A673 (cell line): ENCODE data around the gene CACNA2D3. TPM values are rescaled to one million over a fixed set of nuclear protein-coding genes. Genes with fewer than 3 reads are reported as not detected.

Source experiments
- BruUV-seq: library from RNA; stranded (reverse); fragments of 400-500 nt; replicated peaks from 2 replicates; lab custom pipeline; 2021; lab: Mats Ljungman, UMichigan
- CTCF ChIA-PET: fragments of 300-600 bp; sonication (Branson Sonifier 250); formaldehyde crosslinking; loops from one replicate; lab custom pipeline; 2022; ENCODE audit warnings: antibody characterized with exemption; lab: Charles Lee
- POLR2A ChIA-PET: fragments of 300-600 bp; sonication (Branson Sonifier 250); formaldehyde crosslinking; loops from one replicate; lab custom pipeline; 2022; ENCODE audit warnings: antibody characterized with exemption; ENCODE audit not compliant: low non-redundant PET; lab: Charles Lee
- DNase-seq: peaks from one replicate; pipeline ENCODE4 v3.0.0-alpha.2; 2015; ENCODE audit warnings: low spot score
- H3K27ac ChIP-seq: fragments of 200-600 bp; sonication (generic); 2 replicates; pipeline ENCODE4 v1.5.1; 2016; ENCODE audit warnings: mixed run types, low read depth, mild to moderate bottlenecking, mixed read lengths, antibody characterized with exemption, low read length; ENCODE audit not compliant: poor library complexity, severe bottlenecking
- H3K27me3 ChIP-seq: fragments of 200-600 bp; sonication (generic); replicated peaks from 2 replicates; pipeline ENCODE4 v1.6.1; 2017; ENCODE audit warnings: mixed run types, low read depth, mild to moderate bottlenecking, mixed read lengths, antibody characterized with exemption, low read length; ENCODE audit not compliant: insufficient read depth, poor library complexity
- H3K36me3 ChIP-seq: fragments of 200-600 bp; sonication (generic); 2 replicates; pipeline ENCODE4 v1.6.1; 2016; ENCODE audit warnings: mixed run types, mild to moderate bottlenecking, mixed read lengths, antibody characterized with exemption, low read length; ENCODE audit not compliant: insufficient read depth, poor library complexity, severe bottlenecking
- H3K4me1 ChIP-seq: fragments of 200-600 bp; sonication (generic); 2 replicates; pipeline ENCODE4 v1.6.1; 2017; ENCODE audit warnings: mixed run types, mild to moderate bottlenecking, mixed read lengths, antibody characterized with exemption, low read length; ENCODE audit not compliant: insufficient read depth, poor library complexity, severe bottlenecking
- H3K4me3 ChIP-seq: fragments of 200-600 bp; sonication (generic); 2 replicates; pipeline ENCODE4 v1.5.1; 2016; ENCODE audit warnings: low read depth, mixed run types, mild to moderate bottlenecking, mixed read lengths, low read length; ENCODE audit not compliant: poor library complexity, severe bottlenecking
- H3K9me3 ChIP-seq: fragments of 200-600 bp; sonication (generic); 2 replicates; pipeline ENCODE4 v1.6.1; 2016; ENCODE audit warnings: mixed run types, low read depth, mild to moderate bottlenecking, mixed read lengths, antibody characterized with exemption, low read length; ENCODE audit not compliant: poor library complexity, severe bottlenecking
- EZH2 ChIP-seq: fragments of 200-600 bp; sonication (generic); IDR thresholded peaks from 2 replicates; pipeline ENCODE4 v1.6.1; 2017; ENCODE audit warnings: borderline replicate concordance, low read depth, mild to moderate bottlenecking, mixed read lengths, antibody characterized with exemption, low read length; ENCODE audit not compliant: poor library complexity, severe bottlenecking
- intact Hi-C: fragments of 100-400 bp; cut with micrococcal nuclease; formaldehyde crosslinking; loops from one replicate; pipeline ENCODE4 v1.10.0; 2022; ENCODE audit not compliant: unreplicated experiment
- total RNA-seq: library from RNA; stranded (reverse); gene quantifications from 2 replicates; pipeline ENCODE4 v1.2.3, GENCODE V29; 2021
- TF ChIP-seq, protein P1 (sequence below): fragments of 300-800, 200-600 bp; sonication (generic); conservative IDR thresholded peaks from 2 replicates; pipeline ENCODE4 v1.5.1; 2017; ENCODE audit warnings: low read depth, mild to moderate bottlenecking, antibody characterized with exemption, low read length, moderate library complexity, mixed read lengths

CACNA2D3 gene
- total RNA-seq, 1 experiment from 2014 or later = not detected

GRCh38 chr3:54159917-54160316, 37.6 kb downstream of the CACNA2D3 start:
- no peak overlapping the region for H3K27ac ChIP-seq
- DNase-seq = no peak
- no peaks in the 10 kb centered on the region for H3K9me3 ChIP-seq
- intact Hi-C loops = no loop called here
- BruUV-seq = no TSS peak
- no peaks in the 10 kb centered on the region for H3K36me3 ChIP-seq
- ChIA-PET CTCF (no interaction called here), POLR2A (no interaction called here)
- no peaks in the 10 kb centered on the region for H3K27me3 ChIP-seq
- H3K4me1 ChIP-seq = no peaks in the 10 kb centered on the region
- TF ChIP-seq EZH2 = no peak
- TF ChIP-seq, protein P1, sequence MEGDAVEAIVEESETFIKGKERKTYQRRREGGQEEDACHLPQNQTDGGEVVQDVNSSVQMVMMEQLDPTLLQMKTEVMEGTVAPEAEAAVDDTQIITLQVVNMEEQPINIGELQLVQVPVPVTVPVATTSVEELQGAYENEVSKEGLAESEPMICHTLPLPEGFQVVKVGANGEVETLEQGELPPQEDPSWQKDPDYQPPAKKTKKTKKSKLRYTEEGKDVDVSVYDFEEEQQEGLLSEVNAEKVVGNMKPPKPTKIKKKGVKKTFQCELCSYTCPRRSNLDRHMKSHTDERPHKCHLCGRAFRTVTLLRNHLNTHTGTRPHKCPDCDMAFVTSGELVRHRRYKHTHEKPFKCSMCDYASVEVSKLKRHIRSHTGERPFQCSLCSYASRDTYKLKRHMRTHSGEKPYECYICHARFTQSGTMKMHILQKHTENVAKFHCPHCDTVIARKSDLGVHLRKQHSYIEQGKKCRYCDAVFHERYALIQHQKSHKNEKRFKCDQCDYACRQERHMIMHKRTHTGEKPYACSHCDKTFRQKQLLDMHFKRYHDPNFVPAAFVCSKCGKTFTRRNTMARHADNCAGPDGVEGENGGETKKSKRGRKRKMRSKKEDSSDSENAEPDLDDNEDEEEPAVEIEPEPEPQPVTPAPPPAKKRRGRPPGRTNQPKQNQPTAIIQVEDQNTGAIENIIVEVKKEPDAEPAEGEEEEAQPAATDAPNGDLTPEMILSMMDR = no peak
- no peak overlapping the region for H3K4me3 ChIP-seq

DNA sequence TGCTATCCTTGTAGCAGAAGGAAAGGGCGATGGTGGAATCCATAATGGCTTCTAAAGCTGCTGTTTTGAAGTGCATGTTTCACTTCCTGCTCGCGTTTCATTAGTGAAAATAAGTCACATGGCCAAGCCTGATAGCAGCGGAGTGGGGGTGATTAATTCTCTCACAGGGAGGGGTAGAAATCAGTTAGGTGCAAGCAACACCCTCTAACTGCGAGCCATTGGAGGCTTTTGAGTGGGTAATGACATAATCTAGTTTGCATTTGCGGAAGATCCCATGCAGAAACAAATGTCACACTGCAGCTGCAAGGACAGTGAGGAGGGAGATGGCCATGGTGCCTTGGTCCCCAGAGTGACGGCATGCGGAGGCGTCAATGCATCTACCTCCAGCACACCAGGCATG, 41.1 kb downstream of the CACNA2D3 start:
- CTCF ChIA-PET = no interaction called here
- Histone ChIP-seq H3K36me3 (no peaks in the 10 kb centered on the region), H3K4me3 (no peak overlapping the region), H3K9me3 (no peaks in the 10 kb centered on the region), H3K27ac (no peak overlapping the region), H3K4me1 (no peaks in the 10 kb centered on the region), H3K27me3 (no peaks in the 10 kb centered on the region)
- BruUV-seq = no TSS peak
- POLR2A ChIA-PET = no interaction called here
- DNase-seq = no peak
- intact Hi-C loops = no loop called here
- TF ChIP-seq, protein P1 = no peak
- TF ChIP-seq EZH2 = no peak

- H3K27me3 ChIP-seq = no peaks in the 10 kb centered on the region
- H3K4me3 ChIP-seq = no peak overlapping the region
- intact Hi-C loops = no loop called here
- TF ChIP-seq, protein P1 = no peak
- TF ChIP-seq EZH2 = no peak
- H3K4me1 ChIP-seq = no peaks in the 10 kb centered on the region
- ChIA-PET CTCF (interaction anchor here (0.6 kb wide), 1 partner anchor 116 kb away, joined by 4 read pairs; no protein-coding TSS in a partner anchor), POLR2A (no interaction called here)
- no peaks in the 10 kb centered on the region for H3K9me3 ChIP-seq
- H3K36me3 ChIP-seq = no peaks in the 10 kb centered on the region
- no peak for DNase-seq
- BruUV-seq = no TSS peak
- no peak overlapping the region for H3K27ac ChIP-seq
Measured at GRCh38 chr3:54164192-54164975, 42.0 kb downstream of the CACNA2D3 start.
